Sigmoid colon (tissue), 7 donors: ENCODE data around the gene KIF19. TPM values are rescaled to one million over a fixed set of nuclear protein-coding genes. Genes with fewer than 3 reads are reported as not detected.

Experiments
- DNase-seq: peaks from one replicate; pipeline ENCODE4 v3.0.0-alpha.2; 2019
- H3K27ac ChIP-seq, 4 donors: fragments of 200-600 bp; sonication (generic); one replicate each; pipeline ENCODE4 v1.5.1; 2016 to 2019; ENCODE audit warnings: mild to moderate bottlenecking in 1 of 4
- H3K27me3 ChIP-seq, 3 donors: fragments of 200-600 bp; sonication (generic); one replicate each; pipeline ENCODE4 v1.5.1; 2019; ENCODE audit warnings: mild to moderate bottlenecking in 1 of 3
- H3K36me3 ChIP-seq, 4 donors: fragments of 200-600 bp; sonication (generic); one replicate each; pipeline ENCODE4 v1.5.1; 2016 to 2019
- H3K4me1 ChIP-seq, 4 donors: fragments of 200-600 bp; sonication (generic); one replicate each; pipeline ENCODE4 v1.5.1; 2017 to 2019
- H3K4me3 ChIP-seq, 4 donors: fragments of 200-600 bp; sonication (generic); one replicate each; pipeline ENCODE4 v1.5.1; 2017 to 2019; ENCODE audit warnings: mild to moderate bottlenecking in 2 of 4, moderate library complexity in 1 of 4
- H3K9me3 ChIP-seq, 4 donors: fragments of 200-600 bp in 3 of 4; sonication (generic) in 3 of 4; one replicate each; pipeline versions ENCODE4 v1.5.1 to v1.6.1; 2013 to 2019
- CTCF ChIP-seq, 4 experiments: fragments of 450-650 bp in 3 of 4; fragments of 200-600 bp in 1 of 4; IDR thresholded peaks; one replicate each; pipeline ENCODE4 v1.5.1; 2016 to 2019; ENCODE audit warnings: antibody characterized with exemption in 4 of 4, mild to moderate bottlenecking in 3 of 4, moderate library complexity in 2 of 4
- EP300 ChIP-seq, 4 donors: sonication (generic); formaldehyde crosslinking; IDR thresholded peaks; one replicate each; pipeline ENCODE4 v1.6.1; 2017; ENCODE audit warnings: antibody characterized with exemption in 4 of 4
- POLR2A ChIP-seq, 2 donors: fragments of 450-650 bp; IDR thresholded peaks; one replicate each; pipeline ENCODE4 v1.6.1; 2016; ENCODE audit warnings: antibody characterized with exemption in 2 of 2, mild to moderate bottlenecking in 2 of 2, moderate library complexity in 2 of 2
- POLR2AphosphoS5 ChIP-seq, 4 donors: sonication (generic); formaldehyde crosslinking; IDR thresholded peaks; one replicate each; pipeline ENCODE4 v1.6.1; 2017; ENCODE audit warnings: antibody characterized with exemption in 4 of 4
- WGBS, 2 donors: extraction: QIAGEN DNeasy Blood & Tissue Kit; methylation state at CpG; one replicate each; pipeline ENCODE4 v1.1.7; 2013; 5-methylcytosine and 5-hydroxymethylcytosine counted together
- intact Hi-C: fragments of 100-400 bp; cut with DNase I; formaldehyde crosslinking; loops from one replicate; pipeline ENCODE4 v1.15.1; 2023
- polyA plus RNA-seq, 3 donors: library from polyadenylated mRNA; stranded (reverse); fragments of 200-250 nt; gene quantifications; one replicate each; pipeline ENCODE4 v1.2.3, GENCODE V29; 2013
- total RNA-seq, 4 donors: library from RNA; depleted of rRNA; stranded (reverse); fragments of >200 nt; gene quantifications; one replicate each; pipeline ENCODE4 v1.1.0, GENCODE V29; 2016
- donor health status: healthy with polysubstance abuse.
- donor health status: Bipolar disorder and iron deficiency.
- donor health status: healthy.

Gene KIF19
- total and polyA plus RNA-seq, 7 donors, result 0.36 to 3.3 (median 0.80) TPM; not detected in 1

DNA sequence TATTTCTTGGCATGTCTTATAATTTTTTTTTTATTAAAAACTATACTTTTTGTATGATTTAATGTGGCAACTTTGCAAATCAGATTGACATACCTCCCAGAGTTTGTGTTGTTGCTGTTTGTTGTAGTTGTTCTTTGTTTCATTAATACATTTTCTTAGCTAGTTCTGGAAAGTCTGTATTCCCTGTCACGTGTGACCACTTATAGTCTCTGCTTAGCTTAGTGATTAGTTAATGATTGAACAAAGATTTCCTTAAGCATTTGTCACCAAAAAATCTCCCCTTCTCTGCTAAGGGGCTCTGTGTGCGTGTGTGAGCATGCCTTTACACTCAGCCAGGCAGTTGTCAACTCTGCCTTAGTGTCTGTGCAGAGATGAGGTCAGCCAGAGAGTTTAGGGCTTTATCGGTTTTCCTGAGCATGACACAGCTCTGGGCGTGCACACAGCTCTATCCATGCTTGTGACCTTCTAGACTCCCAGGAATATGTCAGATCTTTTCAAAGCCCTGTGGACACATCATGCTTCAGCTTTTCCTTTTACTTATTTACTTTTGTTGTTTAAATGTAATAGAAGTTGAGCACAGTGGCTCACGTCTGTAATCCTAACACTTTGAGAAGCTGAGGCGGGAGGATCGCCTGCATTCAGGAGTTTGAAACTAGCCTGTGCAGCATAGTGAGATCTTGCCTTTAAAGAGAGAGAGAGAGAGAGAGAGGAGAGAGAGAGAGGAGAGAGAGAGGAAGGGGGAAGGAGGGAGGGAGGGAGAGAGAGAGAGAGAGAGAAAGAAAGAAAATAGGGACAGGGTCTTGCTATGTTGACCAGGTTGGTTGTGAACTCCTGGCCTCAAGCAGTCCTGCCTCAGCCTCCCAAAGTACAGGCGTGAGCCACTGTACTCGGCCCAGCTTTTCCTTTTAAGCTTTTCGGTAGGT is 30.1 kb upstream of the KIF19 start:
- no peak for TF ChIP-seq EP300 (IDR thresholded peaks at IDR 0.05)
- no peak for TF ChIP-seq POLR2AphosphoS5 (IDR thresholded peaks at IDR 0.05)
- no peak for TF ChIP-seq CTCF (IDR thresholded peaks at IDR 0.05)
- TF ChIP-seq POLR2A (IDR thresholded peaks at IDR 0.05), result no peak
- peaks cover 0 to 32% (median 0%) of the 10 kb centered on the region in 3 donors for H3K27me3 ChIP-seq
- DNase-seq, result no peak
- no peaks in the 10 kb centered on the region for H3K4me1 ChIP-seq
- H3K27ac ChIP-seq, result no peak overlapping the region
- 54 to 77% methylated on average over 10 of the region's 10 CpGs for WGBS, 2 donors
- no peaks in the 10 kb centered on the region for H3K9me3 ChIP-seq
- H3K4me3 ChIP-seq, result no peak overlapping the region
- intact Hi-C loops, result loop anchor here (5.0 kb wide), 1 partner anchor 84 kb away; the partner anchor contains the start of gene TTYH2
- no peaks in the 10 kb centered on the region for H3K36me3 ChIP-seq

DNA sequence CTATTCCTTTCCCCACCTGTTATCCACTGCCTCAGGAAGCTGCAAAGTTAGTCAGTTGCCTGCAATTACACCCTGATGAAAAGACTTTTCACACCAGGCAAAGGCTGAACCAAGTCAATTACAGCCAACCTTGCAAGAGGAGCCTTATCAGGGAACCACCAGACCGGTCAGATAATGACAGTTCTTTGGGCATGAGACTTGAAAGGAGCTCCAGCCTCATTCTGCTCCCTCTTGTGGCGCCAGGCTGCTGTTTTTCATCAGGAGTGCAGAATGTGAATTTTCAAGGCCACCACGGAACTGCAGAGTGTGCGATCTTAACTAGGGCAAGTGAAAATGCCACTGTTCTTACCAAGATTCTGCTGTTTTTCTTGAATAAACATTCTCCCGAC is 29.5 kb upstream of the KIF19 start:
- intact Hi-C loops, result loop anchor here (5.0 kb wide), 1 partner anchor 84 kb away; the partner anchor contains the start of gene TTYH2

GRCh38 chr17:74297941-74298340 is 28.1 kb upstream of the KIF19 start:
- H3K27ac ChIP-seq, result no peak overlapping the region
- no peaks in the 10 kb centered on the region for H3K9me3 ChIP-seq
- DNase-seq, result no peak
- TF ChIP-seq CTCF (IDR thresholded peaks at IDR 0.05) (no peak), POLR2AphosphoS5 (IDR thresholded peaks at IDR 0.05) (no peak), POLR2A (IDR thresholded peaks at IDR 0.05) (no peak), EP300 (IDR thresholded peaks at IDR 0.05) (no peak)
- 78 to 80% methylated on average over 4 of the region's 4 CpGs for WGBS, 2 donors
- H3K36me3 ChIP-seq, result no peaks in the 10 kb centered on the region
- no peaks in the 10 kb centered on the region for H3K4me1 ChIP-seq
- intact Hi-C loops, result loop anchor here (5.0 kb wide), 1 partner anchor 86 kb away; the partner anchor contains the start of gene TTYH2
- H3K27me3 ChIP-seq, result peaks cover 0 to 37% (median 0%) of the 10 kb centered on the region in 3 donors
- no peak overlapping the region for H3K4me3 ChIP-seq

More for the DNA sequence above, 29.5 kb upstream of the KIF19 start:
- Histone ChIP-seq H3K27me3 (peaks cover 0 to 37% (median 0%) of the 10 kb centered on the region in 3 donors), H3K9me3 (no peaks in the 10 kb centered on the region), H3K27ac (no peak overlapping the region), H3K4me3 (no peak overlapping the region), H3K4me1 (no peaks in the 10 kb centered on the region), H3K36me3 (no peaks in the 10 kb centered on the region)
- no peak for TF ChIP-seq POLR2A (IDR thresholded peaks at IDR 0.05)
- TF ChIP-seq CTCF (IDR thresholded peaks at IDR 0.05), result peak in 3 of 4 experiments; percentile 6 to 42 (median 38)
- 2 to 12% methylated on average over 5 of the region's 5 CpGs for WGBS, 2 donors
- peak; percentile 74 for DNase-seq

GRCh38 chr17:74298778-74299177 is 27.2 kb upstream of the KIF19 start:
- Histone ChIP-seq H3K4me3 (no peak overlapping the region), H3K9me3 (no peaks in the 10 kb centered on the region), H3K27me3 (peaks cover 0 to 37% (median 0%) of the 10 kb centered on the region in 3 donors), H3K4me1 (no peaks in the 10 kb centered on the region), H3K36me3 (no peaks in the 10 kb centered on the region), H3K27ac (no peak overlapping the region)
- intact Hi-C loops, result loop anchor here (5.0 kb wide), 1 partner anchor 86 kb away; the partner anchor contains the start of gene TTYH2
- WGBS, 2 donors, result 81 to 83% methylated on average over 7 of the region's 7 CpGs
- no peak for DNase-seq
- TF ChIP-seq POLR2AphosphoS5 (IDR thresholded peaks at IDR 0.05) (no peak), CTCF (IDR thresholded peaks at IDR 0.05) (no peak), POLR2A (IDR thresholded peaks at IDR 0.05) (no peak), EP300 (IDR thresholded peaks at IDR 0.05) (no peak)
